GM23338 (cell line): Measurements from ENCODE around the gene FBRSL1. TPM values are rescaled to one million over a fixed set of nuclear protein-coding genes. Genes with fewer than 3 reads are reported as not detected.

Source experiments
- CREB1 ChIP-seq: fragments of 250-450 bp; sonication (Bioruptor Pico); IDR thresholded peaks from 2 replicates; pipeline ENCODE4 v1.5.0; 2020; ENCODE audit warnings: low read depth, mild to moderate bottlenecking, moderate library complexity
- CTCF ChIP-seq, 2 experiments: fragments of 200-600 bp in 1 of 2; sonication (generic) in 1 of 2; conservative IDR thresholded peaks; 2 replicates each; pipeline versions ENCODE4 v1.5.1 to v1.6.1; 2016 to 2017; ENCODE audit warnings: antibody characterized with exemption in 2 of 2, low read depth in 2 of 2, mild to moderate bottlenecking in 2 of 2, moderate library complexity in 1 of 2
- ETS1 ChIP-seq: IDR thresholded peaks from 2 replicates; pipeline ENCODE4 v1.6.1; 2016; ENCODE audit warnings: antibody characterized with exemption
- EZH2phosphoT487 ChIP-seq: fragments of 200-600 bp; sonication (generic); IDR thresholded peaks from one replicate; pipeline ENCODE4 v1.8.1; 2018; ENCODE audit warnings: antibody characterized with exemption; ENCODE audit not compliant: unreplicated experiment
- JUNB ChIP-seq: IDR thresholded peaks from one replicate; pipeline ENCODE4 v1.6.1; 2016; ENCODE audit warnings: antibody characterized with exemption; ENCODE audit not compliant: unreplicated experiment
- NANOG ChIP-seq: IDR thresholded peaks from 2 replicates; pipeline ENCODE4 v1.6.1; 2016; ENCODE audit warnings: antibody characterized with exemption, borderline replicate concordance
- POLR2AphosphoS5 ChIP-seq: IDR thresholded peaks from 2 replicates; pipeline ENCODE4 v1.6.1; 2016; ENCODE audit warnings: antibody characterized with exemption, low read depth
- STAT1 ChIP-seq: IDR thresholded peaks from one replicate; pipeline ENCODE4 v1.6.1; 2016; ENCODE audit warnings: antibody characterized with exemption; ENCODE audit not compliant: unreplicated experiment
- ZNF114 ChIP-seq: fragments of 250-450 bp; sonication (Bioruptor Pico); IDR thresholded peaks from 2 replicates; pipeline ENCODE4 v1.5.0; 2020; ENCODE audit warnings: mild to moderate bottlenecking, moderate library complexity
- ZNF331 ChIP-seq: fragments of 250-450 bp; sonication (Bioruptor Pico); IDR thresholded peaks from 2 replicates; pipeline ENCODE4 v1.5.0; 2020; ENCODE audit warnings: low read depth, mild to moderate bottlenecking, moderate library complexity
- polyA plus RNA-seq: library from polyadenylated mRNA; unstranded; fragments of >200 nt; fragmentation: Nextera tagmentation; extraction: Ambion mirVana; gene quantifications from 2 replicates; pipeline ENCODE4 v1.2.1, GENCODE V29; 2016
- total RNA-seq: library from RNA; depleted of rRNA; stranded (reverse); fragments of >200 nt; shearing (Covaris generic); gene quantifications from 2 replicates; pipeline ENCODE4 v1.2.3, GENCODE V29; 2014
- TF ChIP-seq, protein P1 (sequence below): fragments of 250-450 bp; sonication (Bioruptor Pico); IDR thresholded peaks from 2 replicates; pipeline ENCODE4 v1.5.0; 2020; ENCODE audit warnings: mild to moderate bottlenecking, moderate library complexity

FBRSL1 gene
- total and polyA plus RNA-seq, 2 experiments from 2014 or later, result 37.8 to 89.8 TPM

- TF ChIP-seq, protein P1, sequence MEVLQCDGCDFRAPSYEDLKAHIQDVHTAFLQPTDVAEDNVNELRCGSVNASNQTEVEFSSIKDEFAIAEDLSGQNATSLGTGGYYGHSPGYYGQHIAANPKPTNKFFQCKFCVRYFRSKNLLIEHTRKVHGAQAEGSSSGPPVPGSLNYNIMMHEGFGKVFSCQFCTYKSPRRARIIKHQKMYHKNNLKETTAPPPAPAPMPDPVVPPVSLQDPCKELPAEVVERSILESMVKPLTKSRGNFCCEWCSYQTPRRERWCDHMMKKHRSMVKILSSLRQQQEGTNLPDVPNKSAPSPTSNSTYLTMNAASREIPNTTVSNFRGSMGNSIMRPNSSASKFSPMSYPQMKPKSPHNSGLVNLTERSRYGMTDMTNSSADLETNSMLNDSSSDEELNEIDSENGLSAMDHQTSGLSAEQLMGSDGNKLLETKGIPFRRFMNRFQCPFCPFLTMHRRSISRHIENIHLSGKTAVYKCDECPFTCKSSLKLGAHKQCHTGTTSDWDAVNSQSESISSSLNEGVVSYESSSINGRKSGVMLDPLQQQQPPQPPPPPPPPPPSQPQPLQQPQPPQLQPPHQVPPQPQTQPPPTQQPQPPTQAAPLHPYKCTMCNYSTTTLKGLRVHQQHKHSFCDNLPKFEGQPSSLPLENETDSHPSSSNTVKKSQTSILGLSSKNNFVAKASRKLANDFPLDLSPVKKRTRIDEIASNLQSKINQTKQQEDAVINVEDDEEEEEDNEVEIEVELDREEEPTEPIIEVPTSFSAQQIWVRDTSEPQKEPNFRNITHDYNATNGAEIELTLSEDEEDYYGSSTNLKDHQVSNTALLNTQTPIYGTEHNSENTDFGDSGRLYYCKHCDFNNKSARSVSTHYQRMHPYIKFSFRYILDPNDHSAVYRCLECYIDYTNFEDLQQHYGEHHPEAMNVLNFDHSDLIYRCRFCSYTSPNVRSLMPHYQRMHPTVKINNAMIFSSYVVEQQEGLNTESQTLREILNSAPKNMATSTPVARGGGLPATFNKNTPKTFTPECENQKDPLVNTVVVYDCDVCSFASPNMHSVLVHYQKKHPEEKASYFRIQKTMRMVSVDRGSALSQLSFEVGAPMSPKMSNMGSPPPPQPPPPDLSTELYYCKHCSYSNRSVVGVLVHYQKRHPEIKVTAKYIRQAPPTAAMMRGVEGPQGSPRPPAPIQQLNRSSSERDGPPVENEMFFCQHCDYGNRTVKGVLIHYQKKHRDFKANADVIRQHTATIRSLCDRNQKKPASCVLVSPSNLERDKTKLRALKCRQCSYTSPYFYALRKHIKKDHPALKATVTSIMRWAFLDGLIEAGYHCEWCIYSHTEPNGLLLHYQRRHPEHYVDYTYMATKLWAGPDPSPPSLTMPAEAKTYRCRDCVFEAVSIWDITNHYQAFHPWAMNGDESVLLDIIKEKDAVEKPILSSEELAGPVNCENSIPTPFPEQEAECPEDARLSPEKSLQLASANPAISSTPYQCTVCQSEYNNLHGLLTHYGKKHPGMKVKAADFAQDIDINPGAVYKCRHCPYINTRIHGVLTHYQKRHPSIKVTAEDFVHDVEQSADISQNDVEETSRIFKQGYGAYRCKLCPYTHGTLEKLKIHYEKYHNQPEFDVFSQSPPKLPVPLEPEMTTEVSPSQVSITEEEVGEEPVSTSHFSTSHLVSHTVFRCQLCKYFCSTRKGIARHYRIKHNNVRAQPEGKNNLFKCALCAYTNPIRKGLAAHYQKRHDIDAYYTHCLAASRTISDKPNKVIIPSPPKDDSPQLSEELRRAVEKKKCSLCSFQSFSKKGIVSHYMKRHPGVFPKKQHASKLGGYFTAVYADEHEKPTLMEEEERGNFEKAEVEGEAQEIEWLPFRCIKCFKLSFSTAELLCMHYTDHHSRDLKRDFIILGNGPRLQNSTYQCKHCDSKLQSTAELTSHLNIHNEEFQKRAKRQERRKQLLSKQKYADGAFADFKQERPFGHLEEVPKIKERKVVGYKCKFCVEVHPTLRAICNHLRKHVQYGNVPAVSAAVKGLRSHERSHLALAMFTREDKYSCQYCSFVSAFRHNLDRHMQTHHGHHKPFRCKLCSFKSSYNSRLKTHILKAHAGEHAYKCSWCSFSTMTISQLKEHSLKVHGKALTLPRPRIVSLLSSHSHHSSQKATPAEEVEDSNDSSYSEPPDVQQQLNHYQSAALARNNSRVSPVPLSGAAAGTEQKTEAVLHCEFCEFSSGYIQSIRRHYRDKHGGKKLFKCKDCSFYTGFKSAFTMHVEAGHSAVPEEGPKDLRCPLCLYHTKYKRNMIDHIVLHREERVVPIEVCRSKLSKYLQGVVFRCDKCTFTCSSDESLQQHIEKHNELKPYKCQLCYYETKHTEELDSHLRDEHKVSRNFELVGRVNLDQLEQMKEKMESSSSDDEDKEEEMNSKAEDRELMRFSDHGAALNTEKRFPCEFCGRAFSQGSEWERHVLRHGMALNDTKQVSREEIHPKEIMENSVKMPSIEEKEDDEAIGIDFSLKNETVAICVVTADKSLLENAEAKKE (CRISPR knock-in tag), result no peak
- TF ChIP-seq NANOG (no peak), POLR2AphosphoS5 (no peak; the same call in 1 of the 2 replicates), STAT1 (no peak), JUNB (no peak), ETS1 (no peak), ZNF114 (no peak), CREB1 (CRISPR knock-in tag) (no peak), CTCF (conservative IDR thresholded peaks at IDR 0.05; ENCODE audit: low read depth in 2 of 2) (no peak), EZH2phosphoT487 (no peak), ZNF331 (CRISPR knock-in tag) (no peak)
Observed at GRCh38 chr12:132550014-132550802, 60.3 kb downstream of the FBRSL1 start (continued).
